Neural crest cell (in vitro differentiated cells): ENCODE data around the gene PEAK1. TPM values are rescaled to one million over a fixed set of nuclear protein-coding genes. Genes with fewer than 3 reads are reported as not detected.

Source experiments
- DNase-seq: peaks from one replicate; pipeline ENCODE4 v3.0.0; 2021; ENCODE audit warnings: low read depth, mixed read lengths, low spot score
- H3K27ac Mint-ChIP-seq: one replicate; pipeline ENCODE4 v1.8.0; 2021; ENCODE audit warnings: mild to moderate bottlenecking, mixed read lengths; ENCODE audit not compliant: unreplicated experiment
- H3K27me3 Mint-ChIP-seq: 2 replicates; pipeline ENCODE4 v1.8.0; 2021; ENCODE audit warnings: low read depth, mild to moderate bottlenecking, mixed read lengths
- H3K36me3 Mint-ChIP-seq: 2 replicates; pipeline ENCODE4 v1.8.0; 2021; ENCODE audit warnings: low read depth, mild to moderate bottlenecking, mixed read lengths
- H3K4me1 Mint-ChIP-seq: 2 replicates; pipeline ENCODE4 v1.8.0; 2021; ENCODE audit warnings: mixed read lengths
- H3K4me3 Mint-ChIP-seq: one replicate; pipeline ENCODE4 v1.8.0; 2021; ENCODE audit warnings: mild to moderate bottlenecking, mixed read lengths
- H3K9me3 Mint-ChIP-seq: 2 replicates; pipeline ENCODE4 v1.8.0; 2021; ENCODE audit warnings: mixed read lengths
- CTCF ChIP-seq: fragments of 200-600 bp; sonication (generic); conservative IDR thresholded peaks from 2 replicates; pipeline ENCODE4 v1.5.0; 2021; ENCODE audit warnings: antibody characterized with exemption, mild to moderate bottlenecking
- total RNA-seq: library from RNA; stranded (reverse); gene quantifications from 2 replicates; pipeline ENCODE4 v1.2.1, GENCODE V29; 2021

PEAK1 gene
- total RNA-seq, 1 donor from 2014 or later, result 26.0 TPM

- H3K9me3 Mint-ChIP-seq, result peaks cover 3% of the 10 kb centered on the region
- peaks cover 7% of the 10 kb centered on the region for H3K4me1 Mint-ChIP-seq
- H3K27me3 Mint-ChIP-seq, result no peaks in the 10 kb centered on the region
- TF ChIP-seq CTCF, result no peak
- no peak overlapping the region for H3K27ac Mint-ChIP-seq
- no peak for DNase-seq
- no peak overlapping the region for H3K4me3 Mint-ChIP-seq
- peaks cover 6% of the 10 kb centered on the region for H3K36me3 Mint-ChIP-seq
These were observed 52.3 kb downstream of the PEAK1 start for GRCh38 chr15:77367631-77368030.

- peaks cover 3% of the 10 kb centered on the region for H3K9me3 Mint-ChIP-seq
- H3K4me1 Mint-ChIP-seq, result no peaks in the 10 kb centered on the region
- H3K27ac Mint-ChIP-seq, result no peak overlapping the region
- no peaks in the 10 kb centered on the region for H3K27me3 Mint-ChIP-seq
- peaks cover 6% of the 10 kb centered on the region for H3K36me3 Mint-ChIP-seq
- TF ChIP-seq CTCF, result no peak
- no peak for DNase-seq
- H3K4me3 Mint-ChIP-seq, result no peak overlapping the region
These were observed 58.4 kb downstream of the PEAK1 start for GRCh38 chr15:77361456-77361855.

GRCh38 chr15:77358545-77359240 is 61.2 kb downstream of the PEAK1 start:
- no peak for DNase-seq
- H3K4me1 Mint-ChIP-seq, result no peaks in the 10 kb centered on the region
- no peak overlapping the region for H3K4me3 Mint-ChIP-seq
- H3K27me3 Mint-ChIP-seq, result no peaks in the 10 kb centered on the region
- no peaks in the 10 kb centered on the region for H3K9me3 Mint-ChIP-seq
- TF ChIP-seq CTCF, result no peak
- H3K36me3 Mint-ChIP-seq, result peaks cover 6% of the 10 kb centered on the region
- H3K27ac Mint-ChIP-seq, result no peak overlapping the region

GRCh38 chr15:77356305-77356704 is 63.6 kb downstream of the PEAK1 start:
- no peaks in the 10 kb centered on the region for H3K36me3 Mint-ChIP-seq
- no peak overlapping the region for H3K27ac Mint-ChIP-seq
- peaks cover 10% of the 10 kb centered on the region for H3K4me1 Mint-ChIP-seq
- no peak overlapping the region for H3K4me3 Mint-ChIP-seq
- DNase-seq, result no peak
- H3K9me3 Mint-ChIP-seq, result no peaks in the 10 kb centered on the region
- TF ChIP-seq CTCF, result no peak
- no peaks in the 10 kb centered on the region for H3K27me3 Mint-ChIP-seq

- no peaks in the 10 kb centered on the region for H3K9me3 Mint-ChIP-seq
- DNase-seq, result no peak
- no peaks in the 10 kb centered on the region for H3K36me3 Mint-ChIP-seq
- no peak overlapping the region for H3K27ac Mint-ChIP-seq
- no peaks in the 10 kb centered on the region for H3K27me3 Mint-ChIP-seq
- no peak for TF ChIP-seq CTCF
- no peak overlapping the region for H3K4me3 Mint-ChIP-seq
- peaks cover 14% of the 10 kb centered on the region for H3K4me1 Mint-ChIP-seq
These were observed 64.6 kb downstream of the PEAK1 start for GRCh38 chr15:77355321-77355720.
